MM.1S (cell line): Measurements from ENCODE around the gene GLS.
"Not testable (repeated sequence)": the region's sequence is repeated elsewhere in the genome, so short reads cannot be mapped to it uniquely, and the experiment has no call there.

Experiments
- DNase-seq: peaks from one replicate; pipeline ENCODE4 v3.0.0-alpha.2; 2015
- H2AFZ ChIP-seq: fragments of 300-600 bp; sonication (generic); 2 replicates; pipeline ENCODE4 v1.6.0; 2016; ENCODE audit warnings: antibody characterized with exemption, low read length
- H3F3A ChIP-seq: fragments of 300-600 bp; sonication (generic); 2 replicates; pipeline ENCODE4 v1.6.1; 2016; ENCODE audit warnings: mild to moderate bottlenecking, antibody characterized with exemption, low read length, moderate library complexity, mixed read lengths; ENCODE audit not compliant: insufficient read depth
- H3K27ac ChIP-seq: fragments of 300-600 bp; sonication (generic); 2 replicates; pipeline ENCODE4 v1.5.1; 2016; ENCODE audit warnings: mild to moderate bottlenecking, low read length
- H3K27me3 ChIP-seq: fragments of 300-600 bp; sonication (generic); replicated peaks from 2 replicates; pipeline ENCODE4 v1.6.0; 2016; ENCODE audit warnings: low read length; ENCODE audit not compliant: insufficient read depth
- H3K36me3 ChIP-seq: fragments of 300-600 bp; sonication (generic); replicated peaks from 2 replicates; pipeline ENCODE4 v1.6.1; 2016; ENCODE audit warnings: mild to moderate bottlenecking, low read length, mixed read lengths; ENCODE audit not compliant: insufficient read depth
- H3K4me1 ChIP-seq: fragments of 300-600 bp; sonication (generic); 2 replicates; pipeline ENCODE4 v1.6.1; 2016; ENCODE audit warnings: low read length, mixed read lengths
- H3K4me2 ChIP-seq: fragments of 300-600 bp; sonication (generic); 2 replicates; pipeline ENCODE4 v1.6.0; 2016; ENCODE audit warnings: low read depth, low read length
- H3K4me3 ChIP-seq: fragments of 300-600 bp; sonication (generic); 2 replicates; pipeline ENCODE4 v1.5.1; 2016; ENCODE audit warnings: low read length, mixed read lengths
- H3K79me2 ChIP-seq: fragments of 300-600 bp; sonication (generic); 2 replicates; pipeline ENCODE4 v1.6.1; 2016; ENCODE audit warnings: mixed run types, low read length, mixed read lengths
- H3K9ac ChIP-seq: fragments of 300-600 bp; sonication (generic); 2 replicates; pipeline ENCODE4 v1.6.1; 2016; ENCODE audit warnings: low read length, mixed read lengths
- H3K9me2 ChIP-seq: fragments of 300-600 bp; sonication (generic); replicated peaks from 2 replicates; pipeline ENCODE4 v1.6.1; 2016; ENCODE audit warnings: mild to moderate bottlenecking, low read length, mixed read lengths; ENCODE audit not compliant: insufficient read depth
- H3K9me3 ChIP-seq: fragments of 300-600 bp; sonication (generic); replicated peaks from 2 replicates; pipeline ENCODE4 v1.6.1; 2016; ENCODE audit warnings: mild to moderate bottlenecking, low read length, mixed read lengths; ENCODE audit not compliant: insufficient read depth
- H4K20me1 ChIP-seq: fragments of 300-600 bp; sonication (generic); 2 replicates; pipeline ENCODE4 v1.6.1; 2016; ENCODE audit warnings: mild to moderate bottlenecking, low read length, moderate library complexity, mixed read lengths; ENCODE audit not compliant: insufficient read depth
- EZH2 ChIP-seq: fragments of 300-600 bp; sonication (generic); optimal IDR thresholded peaks from 2 replicates; pipeline ENCODE3; 2017; ENCODE audit warnings: low read depth, mild to moderate bottlenecking, antibody characterized with exemption, low read length, mixed read lengths
- EZH2phosphoT487 ChIP-seq: fragments of 300-600 bp; sonication (generic); IDR thresholded peaks from 2 replicates; pipeline ENCODE4 v1.6.1; 2018; ENCODE audit warnings: antibody characterized with exemption, low read length
- TF ChIP-seq, protein P1 (sequence below): fragments of 300-600 bp; sonication (generic); IDR thresholded peaks from 2 replicates; pipeline ENCODE4 v1.5.1; 2016; ENCODE audit warnings: antibody characterized with exemption, low read length, mixed read lengths

Gene GLS

GRCh38 chr2:190882856-190883582 is 2.4 kb downstream of the GLS start:
- TF ChIP-seq, protein P1, sequence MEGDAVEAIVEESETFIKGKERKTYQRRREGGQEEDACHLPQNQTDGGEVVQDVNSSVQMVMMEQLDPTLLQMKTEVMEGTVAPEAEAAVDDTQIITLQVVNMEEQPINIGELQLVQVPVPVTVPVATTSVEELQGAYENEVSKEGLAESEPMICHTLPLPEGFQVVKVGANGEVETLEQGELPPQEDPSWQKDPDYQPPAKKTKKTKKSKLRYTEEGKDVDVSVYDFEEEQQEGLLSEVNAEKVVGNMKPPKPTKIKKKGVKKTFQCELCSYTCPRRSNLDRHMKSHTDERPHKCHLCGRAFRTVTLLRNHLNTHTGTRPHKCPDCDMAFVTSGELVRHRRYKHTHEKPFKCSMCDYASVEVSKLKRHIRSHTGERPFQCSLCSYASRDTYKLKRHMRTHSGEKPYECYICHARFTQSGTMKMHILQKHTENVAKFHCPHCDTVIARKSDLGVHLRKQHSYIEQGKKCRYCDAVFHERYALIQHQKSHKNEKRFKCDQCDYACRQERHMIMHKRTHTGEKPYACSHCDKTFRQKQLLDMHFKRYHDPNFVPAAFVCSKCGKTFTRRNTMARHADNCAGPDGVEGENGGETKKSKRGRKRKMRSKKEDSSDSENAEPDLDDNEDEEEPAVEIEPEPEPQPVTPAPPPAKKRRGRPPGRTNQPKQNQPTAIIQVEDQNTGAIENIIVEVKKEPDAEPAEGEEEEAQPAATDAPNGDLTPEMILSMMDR = no peak
- TF ChIP-seq EZH2 = no peak
- no peak for TF ChIP-seq EZH2phosphoT487
- Histone ChIP-seq H3K4me3 (peak overlapping the region; percentile 92), H3K27ac (peak overlapping the region; percentile 99), H3K4me2 (peak overlapping the region; percentile 77), H2AFZ (no peak overlapping the region), H3K9me2 (no peaks in the 10 kb centered on the region), H3K27me3 (no peaks in the 10 kb centered on the region), H3K9ac (peak overlapping the region; percentile 94), H3K4me1 (peaks cover 25% of the 10 kb centered on the region), H3F3A (peaks cover 21% of the 10 kb centered on the region), H3K36me3 (no peaks in the 10 kb centered on the region; the same call in 1 of the 2 replicates), H4K20me1 (peaks cover 37% of the 10 kb centered on the region), H3K79me2 (peaks cover 75% of the 10 kb centered on the region), H3K9me3 (no peaks in the 10 kb centered on the region)
- DNase-seq = peak; percentile 10

DNA sequence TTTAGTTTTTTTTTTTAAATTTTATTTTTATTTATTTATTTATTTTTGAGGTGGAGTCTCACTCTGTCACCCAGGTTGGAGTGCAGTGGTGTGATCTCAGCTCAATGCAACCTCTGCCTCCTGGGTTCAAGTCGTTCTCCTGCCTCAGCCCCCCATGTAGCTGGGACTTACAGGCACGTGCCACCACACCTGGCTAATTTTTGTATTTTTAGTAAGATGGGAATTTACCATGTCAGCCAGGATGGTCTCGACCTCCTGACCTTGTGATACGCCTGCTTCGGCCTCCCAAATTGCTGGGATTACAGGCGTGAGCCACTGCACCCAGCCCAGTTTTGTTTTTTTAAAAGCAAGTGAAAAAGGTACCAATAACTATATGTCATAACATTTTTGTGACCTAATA is 5.2 kb downstream of the GLS start:
- Histone ChIP-seq H3K79me2 (peaks cover 98% of the 10 kb centered on the region), H3K4me1 (peaks cover 26% of the 10 kb centered on the region), H3F3A (peaks cover 27% of the 10 kb centered on the region), H3K4me2 (0 out of 2 replicates have a peak overlapping the region, but pooled peaks have one; percentile 2), H4K20me1 (peaks cover 61% of the 10 kb centered on the region)
- H3K9me2 ChIP-seq, H3K9me3 ChIP-seq, H2AFZ ChIP-seq, H3K36me3 ChIP-seq, H3K9ac ChIP-seq, H3K4me3 ChIP-seq, H3K27ac ChIP-seq, H3K27me3 ChIP-seq, DNase-seq: not testable (repeated sequence)

DNA sequence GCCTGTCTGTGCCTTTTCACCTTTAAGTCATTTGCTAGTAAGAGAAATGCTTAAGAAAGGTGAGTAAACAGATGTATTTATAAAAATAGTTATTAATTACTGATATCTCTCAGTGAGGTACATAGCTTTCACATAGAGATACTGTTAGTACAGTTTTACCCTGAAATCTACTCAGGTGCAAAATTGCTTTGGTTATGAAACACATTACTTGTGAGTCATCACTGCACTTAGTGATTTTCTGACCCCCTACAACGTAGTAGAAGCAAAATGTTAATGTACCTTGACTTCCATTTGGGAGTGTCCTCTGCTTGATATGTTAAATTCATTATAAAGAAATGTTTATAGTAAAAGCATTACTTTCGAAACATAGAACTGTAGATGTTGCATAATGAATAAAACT is 6.5 kb downstream of the GLS start:
- Histone ChIP-seq H4K20me1 (peaks cover 71% of the 10 kb centered on the region), H3K27ac (no peak overlapping the region), H3K4me2 (no peak overlapping the region), H2AFZ (no peak overlapping the region), H3K4me3 (no peak overlapping the region), H3K36me3 (peaks cover 3% of the 10 kb centered on the region), H3K9me2 (no peaks in the 10 kb centered on the region), H3K4me1 (peaks cover 31% of the 10 kb centered on the region), H3K27me3 (no peaks in the 10 kb centered on the region), H3K9me3 (no peaks in the 10 kb centered on the region), H3K9ac (no peak overlapping the region), H3F3A (peaks cover 18% of the 10 kb centered on the region), H3K79me2 (peaks cover 100% of the 10 kb centered on the region)
- DNase-seq = no peak
- no peak for TF ChIP-seq EZH2
- TF ChIP-seq, protein P1 = no peak
- no peak for TF ChIP-seq EZH2phosphoT487

GRCh38 chr2:190888449-190888848 is 7.8 kb downstream of the GLS start:
- no peaks in the 10 kb centered on the region for H3K9me2 ChIP-seq
- H3K4me1 ChIP-seq = peaks cover 31% of the 10 kb centered on the region
- H3K9me3 ChIP-seq = no peaks in the 10 kb centered on the region
- no peak overlapping the region for H3K4me2 ChIP-seq
- H3K79me2 ChIP-seq = peaks cover 100% of the 10 kb centered on the region
- H3K27ac ChIP-seq = no peak overlapping the region
- no peak overlapping the region for H3K4me3 ChIP-seq
- peaks cover 70% of the 10 kb centered on the region for H4K20me1 ChIP-seq
- peaks cover 3% of the 10 kb centered on the region for H3K36me3 ChIP-seq
- no peak overlapping the region for H3K9ac ChIP-seq
- DNase-seq = no peak
- no peaks in the 10 kb centered on the region for H3K27me3 ChIP-seq
- H2AFZ ChIP-seq = no peak overlapping the region
- TF ChIP-seq EZH2 (no peak), EZH2phosphoT487 (no peak)
- TF ChIP-seq, protein P1 = no peak
- peaks cover 9% of the 10 kb centered on the region; the same call in 1 of the 2 replicates for H3F3A ChIP-seq
